COLO668 (cell line): ENCODE measurements around the gene ERN2.
"Not testable (repeated sequence)": the region's sequence is repeated elsewhere in the genome, so short reads cannot be mapped to it uniquely, and the experiment has no call there.

Experiments
- DNase-seq: peaks from one replicate; lab custom pipeline; 2025; ENCODE audit not compliant: unreplicated experiment; lab: John Stamatoyannopoulos, UW

ERN2 gene

DNA sequence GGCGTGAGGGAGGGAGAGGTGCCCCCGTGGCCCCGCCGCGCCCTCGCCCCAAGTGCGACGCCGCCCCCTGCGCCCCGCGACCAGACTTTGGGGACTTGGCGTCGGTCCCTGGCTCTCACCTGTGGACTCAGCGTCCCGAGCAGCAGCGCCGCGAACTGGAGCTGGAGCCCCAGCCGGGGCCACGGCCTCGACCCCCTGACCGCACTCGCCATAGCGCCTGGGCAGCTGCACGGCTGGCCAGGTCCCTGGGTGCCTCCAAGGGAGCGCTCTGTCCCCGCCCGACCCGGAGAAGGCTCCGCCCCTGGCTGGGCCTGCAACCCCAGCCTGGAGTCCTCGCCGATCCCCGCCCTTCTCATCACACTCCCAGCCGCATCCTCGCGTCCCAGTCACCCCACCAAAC lies at the start of gene ERN2:
Gene ERN2, minus strand, starts transcription at position 247 of the 400 bp plus-strand sequence. Its CDS starts 35 bp downstream, at position 212.
- DNase-seq, result no peak

DNA sequence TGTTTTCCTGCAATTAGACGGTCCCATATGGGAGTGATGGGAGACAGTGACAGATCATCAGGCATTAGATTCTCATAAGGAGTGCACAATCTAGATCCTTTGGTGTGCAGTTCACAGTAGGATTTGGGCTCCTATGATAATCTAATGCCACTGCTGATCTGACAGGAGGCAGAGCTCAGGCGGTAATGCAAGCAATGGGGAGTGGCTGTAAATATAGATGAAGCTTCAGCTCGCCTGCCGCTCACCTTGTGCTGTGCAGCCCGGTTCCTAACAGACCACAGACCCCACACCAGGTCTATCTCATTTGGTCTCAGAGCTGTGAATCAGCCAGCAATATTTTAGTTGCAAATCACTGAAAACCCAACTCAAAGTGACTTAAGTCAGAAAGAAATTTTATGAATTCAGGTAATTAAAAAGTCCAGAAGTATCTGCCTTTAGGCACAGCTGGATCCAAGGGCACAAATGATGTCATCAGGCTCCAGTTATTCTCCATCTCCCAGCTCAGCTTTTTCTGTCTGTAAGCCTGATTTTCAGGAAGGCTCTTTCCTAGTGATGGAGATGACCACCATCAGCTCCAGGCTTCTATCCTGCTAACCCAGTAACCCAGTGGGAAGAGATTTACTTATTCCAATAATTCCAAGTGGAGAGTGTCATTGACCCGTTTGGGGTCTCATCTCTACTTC lies 45.1 kb upstream of the ERN2 start:
- no peak for DNase-seq

DNA sequence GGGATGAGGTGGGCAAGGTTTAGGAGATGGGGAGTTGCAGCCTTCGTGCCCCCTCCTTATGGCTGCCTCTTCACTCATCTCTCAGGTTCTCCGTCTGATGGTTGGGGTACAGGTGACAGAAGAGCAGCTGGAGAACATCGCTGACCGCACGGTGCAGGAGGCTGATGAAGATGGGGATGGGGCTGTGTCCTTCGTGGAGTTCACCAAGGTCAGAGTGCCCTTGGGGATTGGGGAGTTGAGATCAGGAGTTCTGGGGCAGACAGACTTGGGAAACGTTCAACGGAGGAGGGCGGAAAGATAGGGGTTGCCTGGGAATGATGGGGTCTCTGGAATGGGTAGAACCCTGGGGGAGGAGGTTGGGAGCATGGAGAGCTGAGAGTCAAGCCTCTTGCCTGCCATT lies 44.1 kb upstream of the ERN2 start:
- no peak for DNase-seq

DNA sequence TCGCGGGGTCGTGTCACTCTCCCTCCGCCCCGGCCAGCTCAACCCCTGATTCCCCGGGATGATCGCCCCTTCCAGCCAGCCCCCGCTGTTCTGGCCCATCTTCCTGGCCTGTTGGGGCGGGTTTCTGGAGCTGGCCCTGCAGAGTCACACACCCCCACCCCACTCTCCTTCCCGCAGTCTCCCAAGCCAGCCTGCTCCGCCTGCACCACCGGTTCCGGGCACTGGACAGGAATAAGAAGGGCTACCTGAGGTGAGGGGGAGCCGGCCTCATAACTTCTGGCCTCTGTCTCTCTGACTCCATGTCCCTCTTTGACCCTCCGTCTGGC lies 42.4 kb upstream of the ERN2 start:
- no peak for DNase-seq

DNA sequence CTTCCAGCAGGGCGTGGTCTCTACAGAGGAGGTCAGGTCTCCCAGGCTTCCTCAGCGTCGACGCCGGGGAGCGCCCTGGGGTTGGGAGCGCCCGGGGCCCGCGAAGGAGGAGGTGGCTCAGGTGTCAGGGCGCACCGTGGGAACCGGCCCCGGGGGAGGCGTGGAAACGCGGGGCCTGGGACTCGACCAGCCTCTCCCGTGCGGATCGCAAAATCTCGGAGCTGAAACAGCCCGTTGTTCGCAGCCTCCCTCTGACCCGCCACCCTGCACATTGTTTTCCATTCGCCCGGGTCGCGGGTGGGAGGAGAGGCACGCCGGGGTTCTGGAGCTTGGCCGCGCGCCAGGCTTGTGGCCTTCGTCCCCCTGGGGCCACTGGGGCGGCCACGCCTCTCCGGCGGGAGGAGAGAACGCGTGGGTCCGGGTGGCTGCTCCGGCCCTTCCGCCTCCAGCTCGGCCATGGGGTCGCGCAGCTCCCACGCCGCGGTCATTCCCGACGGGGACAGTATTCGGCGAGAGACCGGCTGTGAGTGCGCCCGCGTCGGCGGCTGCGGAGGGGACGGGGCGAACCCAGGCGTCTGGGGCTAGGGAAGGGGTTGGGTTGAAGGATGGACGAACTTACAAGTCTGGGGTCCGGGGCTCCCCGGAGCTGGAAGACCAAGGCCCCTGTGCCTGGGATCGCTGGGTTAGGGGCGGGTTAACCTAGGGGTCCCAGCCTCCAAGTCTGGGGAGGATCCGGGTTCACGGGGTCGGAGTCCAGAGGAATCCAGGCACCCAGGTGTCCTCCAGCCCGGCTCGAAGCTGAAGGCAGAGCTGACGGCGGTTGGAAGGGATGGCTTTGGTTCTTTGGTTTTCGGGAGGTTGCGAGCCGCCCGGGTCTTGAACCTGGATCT lies 41.8 kb upstream of the ERN2 start, which contains the start of gene CHP2:
Gene CHP2, plus strand, starts transcription at position 433 of the 890 bp plus-strand sequence. Its CDS starts 24 bp downstream, at position 457.
- DNase-seq, result no peak

DNA sequence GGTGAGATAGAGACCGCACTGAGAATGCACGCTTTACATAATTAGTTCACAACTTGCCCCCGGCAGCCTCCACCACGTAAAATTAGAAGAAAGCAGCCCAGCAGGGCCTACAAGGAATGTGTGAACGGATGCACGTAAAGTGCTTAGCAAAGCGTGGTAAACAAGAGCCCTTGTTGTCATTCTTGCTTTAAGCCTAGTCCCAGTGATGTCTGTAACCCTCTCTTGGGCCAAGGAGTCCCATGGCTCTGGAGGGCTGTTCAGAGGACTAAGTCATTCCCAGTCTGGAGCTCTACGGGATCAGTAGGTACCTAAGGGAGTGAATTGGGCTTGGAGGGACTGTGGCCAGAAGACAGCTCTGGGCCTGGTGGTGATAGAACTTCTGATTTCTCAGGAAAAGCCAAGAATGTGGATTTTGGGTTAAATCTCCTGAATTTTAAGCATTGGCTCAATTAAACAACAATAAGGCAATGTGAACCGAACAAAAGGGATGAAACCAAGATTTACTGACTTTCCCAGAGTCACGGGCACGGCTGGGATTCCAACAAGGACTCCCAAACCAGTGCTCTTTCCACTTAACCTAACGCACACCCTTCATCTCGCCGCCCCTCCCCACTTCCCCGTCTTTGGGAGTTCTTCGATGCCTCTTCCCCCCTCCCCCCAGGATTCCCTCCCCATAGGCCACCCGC lies 41.0 kb upstream of the ERN2 start:
- no peak for DNase-seq

DNA sequence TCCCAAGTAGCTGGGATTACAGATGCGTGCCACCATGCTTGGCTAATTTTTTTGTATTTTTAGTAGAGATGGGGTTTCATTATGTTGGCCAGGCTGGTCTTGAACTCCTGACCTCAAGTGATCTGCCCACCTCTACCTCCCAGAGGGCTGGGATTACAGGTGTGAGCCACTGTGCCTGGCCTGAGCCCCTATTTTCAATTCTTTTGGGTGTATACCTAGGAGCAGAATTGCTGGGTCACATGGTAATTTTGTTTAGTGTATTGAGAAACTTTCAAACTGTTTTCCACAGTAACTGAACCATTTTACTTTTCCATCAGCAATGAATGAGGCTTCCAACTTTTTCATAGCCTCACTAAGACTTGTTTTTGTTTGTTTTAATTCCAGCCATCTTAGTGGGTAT lies 38.0 kb upstream of the ERN2 start:
- not testable (repeated sequence) for DNase-seq

DNA sequence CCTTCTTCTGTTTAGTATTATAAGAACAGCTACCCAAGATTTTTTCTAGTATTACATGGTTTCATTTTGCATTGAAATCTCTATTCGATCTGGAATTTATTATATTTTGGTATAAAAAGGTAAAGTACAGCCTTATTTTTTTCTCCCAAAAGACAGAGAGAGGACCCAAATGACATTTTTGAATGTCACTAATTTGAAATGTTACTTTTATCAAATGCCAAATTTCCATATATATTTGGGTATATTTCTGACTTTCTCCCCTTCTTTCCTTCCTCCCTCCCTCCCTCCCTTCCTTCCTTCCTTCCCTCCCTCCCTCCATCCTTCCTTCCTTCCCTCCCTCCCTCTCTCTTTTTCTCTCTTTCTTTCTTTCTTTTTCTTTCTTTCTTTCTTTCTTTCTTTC lies 35.6 kb upstream of the ERN2 start:
- no peak for DNase-seq

DNA sequence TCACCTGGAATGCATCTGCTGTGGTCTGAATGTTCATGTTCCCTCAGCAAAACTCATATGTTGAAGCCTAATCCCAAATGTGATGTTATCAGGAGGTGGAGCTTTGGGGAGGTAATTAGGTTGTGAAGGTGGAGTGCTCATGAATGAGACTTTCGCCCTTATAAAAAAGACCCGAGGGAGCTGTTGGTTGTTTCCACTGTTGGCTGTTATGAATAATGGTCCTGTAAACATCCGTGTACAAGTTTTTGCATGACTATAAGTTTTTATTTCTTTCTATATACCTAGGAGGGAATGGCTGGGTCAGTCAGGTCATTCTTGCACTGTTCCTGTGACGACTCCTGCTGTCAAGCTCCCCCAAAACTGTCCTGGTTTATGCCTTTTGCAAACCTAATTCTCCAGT lies 32.2 kb upstream of the ERN2 start:
- no peak for DNase-seq

DNA sequence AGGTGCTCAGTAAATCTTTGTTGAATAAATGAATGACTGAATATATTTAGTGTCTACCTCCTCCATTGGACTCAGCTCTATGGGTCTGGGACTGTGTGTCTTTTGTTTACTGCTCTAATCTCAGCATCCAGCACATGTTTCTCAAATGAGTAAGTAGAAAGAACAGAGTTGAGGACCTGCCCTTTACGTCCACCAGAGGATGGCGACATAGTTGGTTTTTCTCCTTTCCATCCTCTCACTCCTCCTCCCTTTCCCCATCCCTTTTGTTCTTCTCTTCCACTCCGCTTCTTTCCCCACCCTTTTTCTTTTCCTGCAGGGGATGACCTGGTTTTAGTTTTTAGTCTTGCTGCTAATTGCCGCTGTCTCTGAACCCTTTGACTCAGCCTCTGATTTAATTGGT lies 29.7 kb upstream of the ERN2 start:
- no peak for DNase-seq

DNA sequence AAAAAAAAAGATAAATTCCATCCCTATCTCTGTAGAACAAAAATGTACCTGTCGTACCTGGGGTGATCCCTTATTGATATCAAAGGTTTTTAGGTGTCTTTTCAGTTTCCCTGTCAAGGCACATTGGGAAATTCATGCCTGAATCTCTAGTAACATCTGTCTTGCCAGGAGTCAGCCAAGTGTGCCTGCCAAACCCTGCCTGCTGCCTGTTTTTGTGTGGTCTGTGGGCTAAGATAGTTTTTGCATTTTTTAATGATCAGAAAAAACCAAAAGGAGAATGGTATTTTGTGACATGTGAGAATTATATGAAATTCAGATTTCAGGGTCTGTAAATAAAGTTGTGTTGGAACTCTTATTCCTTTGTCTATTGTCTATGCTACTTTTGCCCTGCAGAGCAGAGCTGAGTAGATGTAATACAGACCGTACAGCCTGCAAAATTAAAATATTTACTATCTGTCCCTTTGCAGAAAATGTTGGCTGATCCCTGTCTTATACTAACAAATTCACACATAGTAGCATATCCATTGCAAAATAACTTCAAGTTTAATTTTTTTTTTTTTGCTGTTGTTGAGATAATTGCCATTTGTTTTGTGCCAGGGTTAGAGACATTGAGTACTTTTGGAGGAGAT lies 28.8 kb upstream of the ERN2 start:
- no peak for DNase-seq

DNA sequence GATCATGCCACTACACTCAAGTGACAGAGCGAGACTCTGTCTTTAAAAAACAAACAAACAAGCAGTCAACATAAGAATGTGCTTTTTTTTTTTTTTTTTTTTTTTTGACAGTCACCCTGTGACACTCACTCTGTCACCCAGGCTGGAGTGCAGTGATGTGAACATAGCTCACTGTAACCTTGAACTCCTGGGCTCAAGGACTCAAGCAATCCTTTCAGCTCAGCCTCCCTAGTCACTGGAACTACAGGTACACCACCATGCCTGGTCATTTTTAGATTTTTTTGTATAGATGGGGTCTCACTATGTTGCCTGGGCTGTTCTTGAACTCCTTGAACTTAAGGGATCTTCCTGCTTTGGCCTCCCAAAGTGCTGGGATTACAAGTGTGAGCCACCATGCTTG lies 26.5 kb upstream of the ERN2 start:
- DNase-seq, result no peak

DNA sequence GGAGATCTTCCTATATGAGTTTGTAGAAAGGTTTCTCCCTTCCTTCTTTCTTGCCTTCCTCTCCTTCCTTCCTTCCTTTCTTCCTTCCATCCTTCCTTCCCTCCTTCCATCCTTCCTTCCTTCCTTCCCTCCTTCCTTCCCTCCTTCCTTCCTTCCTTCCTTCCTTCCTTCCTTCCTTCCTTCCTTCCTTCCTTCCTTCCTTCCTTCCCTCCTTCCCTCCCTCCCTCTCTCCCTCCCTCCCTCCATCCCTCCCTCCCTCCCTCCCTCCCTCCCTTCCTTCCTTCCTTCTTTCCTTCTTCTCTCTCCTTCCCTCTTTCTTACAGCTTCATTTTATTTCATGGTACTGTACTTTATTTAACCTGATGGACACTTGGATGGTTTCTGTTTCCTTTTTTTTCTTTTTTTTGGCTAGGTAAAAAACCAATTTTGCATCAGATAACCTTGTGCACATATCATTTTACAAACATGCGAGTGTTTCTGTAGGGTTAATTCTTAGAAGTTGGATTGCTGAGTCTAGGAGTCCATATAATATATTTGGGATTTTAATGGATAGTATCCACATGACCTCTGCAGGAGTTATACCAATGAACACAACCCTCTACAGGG lies 24.5 kb upstream of the ERN2 start:
- not testable (repeated sequence) for DNase-seq

DNA sequence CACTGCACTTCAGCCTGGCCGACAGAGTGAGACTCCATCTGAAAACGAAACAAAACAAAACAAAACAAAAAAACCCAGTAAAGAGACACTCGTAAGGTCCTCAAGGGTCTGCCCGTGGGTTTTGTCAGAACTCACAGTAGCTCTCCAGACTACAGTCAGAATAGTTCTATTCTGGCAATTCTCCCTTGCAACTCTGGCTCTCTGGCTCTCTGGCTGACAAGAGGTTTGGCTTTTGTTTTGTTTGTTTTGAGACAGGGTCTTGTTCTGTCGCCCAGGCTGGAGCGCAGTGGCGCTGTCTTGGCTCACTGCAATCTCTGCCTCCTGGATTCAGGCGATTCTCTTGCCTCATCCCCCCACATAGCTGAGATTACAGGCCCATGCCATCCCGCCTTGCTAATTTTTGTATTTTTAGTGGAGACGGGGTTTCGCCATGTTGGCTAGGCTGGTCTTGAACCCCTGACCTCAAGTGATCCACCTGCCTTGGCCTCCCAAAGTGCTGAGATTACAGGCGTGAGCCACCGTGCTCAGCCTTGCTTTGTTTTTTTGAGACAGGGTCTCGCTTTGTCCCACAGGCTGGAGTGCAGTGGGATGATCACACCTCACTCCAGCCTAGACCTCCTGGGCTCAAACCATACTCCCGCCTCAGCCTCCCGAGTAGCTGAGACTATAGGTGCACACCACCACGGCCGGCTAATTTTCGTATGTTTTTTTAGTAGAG lies 21.3 kb upstream of the ERN2 start:
- DNase-seq, result no peak

DNA sequence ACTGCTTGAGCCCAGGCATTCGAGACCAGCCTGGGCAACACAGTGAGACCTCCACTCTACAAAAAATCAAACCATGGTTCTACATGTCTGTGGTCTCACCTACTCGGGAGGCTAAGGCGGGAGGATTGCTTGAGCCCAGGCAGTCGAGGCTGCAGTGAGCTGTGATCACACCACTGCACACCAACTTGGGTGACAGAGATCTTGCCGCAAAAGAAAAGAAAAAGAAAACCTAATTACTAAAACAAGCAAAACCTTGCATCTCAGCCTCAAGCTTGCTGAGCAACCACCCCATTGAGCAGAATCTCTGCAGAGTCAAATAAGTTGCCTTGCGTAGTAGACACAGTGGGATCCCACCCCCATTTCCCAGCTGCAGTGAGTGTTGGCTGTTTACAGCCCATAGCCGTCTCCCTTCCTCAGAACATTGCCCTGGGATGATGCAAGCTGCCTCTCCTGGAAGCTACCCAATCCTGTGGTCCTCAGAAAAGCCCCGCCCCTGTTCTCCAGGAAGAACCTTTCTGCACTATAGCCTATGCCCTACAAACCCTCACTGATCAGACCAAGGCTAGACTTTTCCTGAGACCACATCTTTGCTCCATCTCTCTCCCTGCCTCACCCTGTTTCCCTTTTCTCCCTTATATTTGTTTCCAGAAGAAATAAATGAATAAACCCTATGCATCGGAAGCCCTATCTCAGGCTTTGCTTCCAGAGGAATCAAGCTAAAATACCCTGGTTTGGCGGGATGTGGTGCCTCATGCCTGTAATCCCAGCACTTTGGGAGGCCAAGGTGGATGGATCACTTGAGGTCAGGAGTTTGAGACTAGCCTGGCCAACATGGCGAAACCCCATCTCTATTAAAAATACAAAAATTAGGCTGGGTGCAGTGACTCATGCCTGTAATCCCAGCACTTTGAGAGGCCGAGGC lies 16.7 kb upstream of the ERN2 start:
- DNase-seq, result no peak

DNA sequence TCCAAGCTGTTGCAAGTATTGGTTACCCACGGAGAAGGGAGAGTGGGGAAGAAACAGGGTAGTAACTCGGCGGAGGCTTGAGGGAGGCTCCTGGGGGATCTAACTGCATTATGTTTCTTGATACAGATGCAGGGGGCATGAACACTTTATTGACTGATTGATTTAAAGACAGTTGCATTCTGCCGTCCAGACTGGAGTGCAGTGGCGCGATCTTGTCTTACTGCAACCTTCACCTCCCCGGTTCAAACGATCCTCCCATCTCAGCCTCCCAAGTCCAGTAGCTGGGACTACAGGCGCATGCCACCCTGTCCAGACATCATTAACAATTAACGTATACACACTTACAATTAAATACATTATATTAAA lies 15.1 kb upstream of the ERN2 start:
- DNase-seq, result no peak

DNA sequence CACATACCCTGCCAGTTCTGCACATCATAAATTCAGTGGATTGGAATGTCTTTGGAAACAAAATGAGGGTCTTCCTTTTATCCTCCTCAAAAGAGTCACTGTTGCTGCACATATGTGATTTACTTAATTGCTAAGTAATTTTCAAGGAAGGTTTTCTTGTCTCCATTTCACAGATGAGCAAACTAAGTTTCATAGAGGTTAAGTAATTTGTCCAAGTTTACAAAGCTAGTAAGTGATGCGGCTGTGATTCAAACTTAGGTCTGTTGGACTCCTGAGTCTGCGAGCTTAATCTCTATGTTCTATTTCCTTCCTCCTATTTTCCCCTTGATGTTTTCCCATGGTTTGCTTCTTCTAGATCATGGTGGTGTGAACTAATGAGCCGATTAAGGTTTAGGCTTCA lies 13.7 kb upstream of the ERN2 start:
- no peak for DNase-seq

DNA sequence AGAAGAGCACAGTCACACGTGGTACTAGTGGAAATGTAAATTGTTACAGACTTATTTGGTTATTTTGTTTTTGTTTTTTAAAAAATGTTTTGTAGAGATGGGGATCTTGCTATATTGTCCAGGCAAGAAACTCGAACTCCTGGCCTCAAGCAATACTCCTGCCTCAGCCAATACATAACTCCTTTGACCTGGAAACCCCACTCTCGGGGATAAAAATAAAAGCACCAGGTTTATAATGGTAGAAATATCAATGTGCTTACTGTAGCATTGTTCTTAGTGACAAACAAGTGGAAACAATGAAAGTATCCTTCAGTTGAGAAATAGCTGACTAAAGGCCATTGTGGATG lies 11.7 kb upstream of the ERN2 start:
- DNase-seq, result no peak

DNA sequence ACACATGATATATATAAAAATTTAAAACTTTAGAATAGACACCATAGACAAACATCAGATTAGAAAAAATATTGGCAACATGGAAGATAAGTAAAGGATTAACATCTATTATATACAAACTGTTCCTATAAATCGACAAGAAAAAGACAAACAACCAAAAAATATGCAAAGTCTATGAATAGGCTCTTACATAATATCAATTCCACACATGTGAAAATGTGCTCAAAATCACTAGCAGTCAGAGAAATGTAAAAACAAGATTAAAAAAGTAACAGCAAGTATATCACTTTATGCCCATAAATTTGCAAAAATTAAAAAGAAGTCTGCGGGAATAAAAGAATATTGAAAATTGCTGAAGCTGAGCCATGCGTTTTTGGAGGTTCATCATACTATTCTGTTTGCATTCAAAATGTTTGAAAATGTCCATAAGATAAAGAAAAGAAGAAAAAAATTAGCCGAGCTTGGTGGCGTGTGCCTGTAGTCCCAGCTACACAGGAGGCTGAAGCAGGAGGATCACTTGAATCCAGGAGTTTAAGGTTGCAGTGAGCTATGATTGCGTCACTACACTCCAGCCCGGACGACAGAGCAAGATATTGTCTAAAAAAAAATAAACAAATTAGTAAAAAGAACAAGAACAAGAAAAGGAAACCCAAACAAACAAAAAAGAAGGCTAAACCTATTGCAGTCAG lies 11.2 kb upstream of the ERN2 start:
- DNase-seq, result no peak
